ENCODE data around the gene C22orf15. TPM values are rescaled to one million over a fixed set of nuclear protein-coding genes. Genes with fewer than 3 reads are reported as not detected.

C22orf15 gene
- total and polyA plus RNA-seq, 2 donors: 1.3 to 3.3 TPM

- Histone ChIP-seq H3K27ac (ENCODE audit: low read depth in 1 of 2, low read length in 1 of 2) (no peak overlapping the region), H3K9me3 (ENCODE audit: control insufficient read depth in 2 of 2, insufficient read depth in 1 of 2, low read length in 1 of 2) (no peaks in the 10 kb centered on the region), H3K4me1 (ENCODE audit: control insufficient read depth in 2 of 2, insufficient read depth in 2 of 2, low read length in 2 of 2) (peaks cover 5 to 10% of the 10 kb centered on the region in 2 donors), H3K36me3 (ENCODE audit: control insufficient read depth in 2 of 2, insufficient read depth in 2 of 2, low read length in 1 of 2) (peaks cover 20 to 22% of the 10 kb centered on the region in 2 donors), H3K4me3 (ENCODE audit: low read length in 2 of 2) (no peak overlapping the region), H3K27me3 (ENCODE audit: control insufficient read depth in 2 of 2, insufficient read depth in 1 of 2, low read length in 1 of 2) (no peaks in the 10 kb centered on the region)
- DNase-seq (ENCODE audit: low read depth in 6 of 9, low spot score in 9 of 9): no peak
- WGBS: 94% methylated on average over 6 of the region's 6 CpGs
These were observed 17.0 kb upstream of the C22orf15 start for GRCh38 chr22:23745791-23746190.

- Histone ChIP-seq H3K4me1 (ENCODE audit: control insufficient read depth in 2 of 2, insufficient read depth in 2 of 2, low read length in 2 of 2) (peaks cover 9 to 22% of the 10 kb centered on the region in 2 donors), H3K9me3 (ENCODE audit: control insufficient read depth in 2 of 2, insufficient read depth in 1 of 2, low read length in 1 of 2) (no peaks in the 10 kb centered on the region), H3K27me3 (ENCODE audit: control insufficient read depth in 2 of 2, insufficient read depth in 1 of 2, low read length in 1 of 2) (no peaks in the 10 kb centered on the region), H3K36me3 (ENCODE audit: control insufficient read depth in 2 of 2, insufficient read depth in 2 of 2, low read length in 1 of 2) (peaks cover 0 to under 1% of the 10 kb centered on the region in 2 donors), H3K27ac (ENCODE audit: low read depth in 1 of 2, low read length in 1 of 2) (no peak overlapping the region), H3K4me3 (ENCODE audit: low read length in 2 of 2) (no peak overlapping the region)
- WGBS: 90% methylated on average over 12 of the region's 12 CpGs
- no peak for DNase-seq (ENCODE audit: low read depth in 6 of 9, low spot score in 9 of 9)
These were observed 12.9 kb upstream of the C22orf15 start for GRCh38 chr22:23749841-23750301.

- 42% methylated on average over 5 of the region's 5 CpGs for WGBS
- Histone ChIP-seq H3K9me3 (ENCODE audit: control insufficient read depth in 2 of 2, insufficient read depth in 1 of 2, low read length in 1 of 2) (no peaks in the 10 kb centered on the region), H3K4me1 (ENCODE audit: control insufficient read depth in 2 of 2, insufficient read depth in 2 of 2, low read length in 2 of 2) (peaks cover 9 to 22% of the 10 kb centered on the region in 2 donors), H3K4me3 (ENCODE audit: low read length in 2 of 2) (peak overlapping the region; percentile 57 to 84), H3K27me3 (ENCODE audit: control insufficient read depth in 2 of 2, insufficient read depth in 1 of 2, low read length in 1 of 2) (no peaks in the 10 kb centered on the region), H3K27ac (ENCODE audit: low read depth in 1 of 2, low read length in 1 of 2) (peak overlapping the region; percentile 56 to 68), H3K36me3 (ENCODE audit: control insufficient read depth in 2 of 2, insufficient read depth in 2 of 2, low read length in 1 of 2) (no peaks in the 10 kb centered on the region)
- no peak for DNase-seq (ENCODE audit: low read depth in 6 of 9, low spot score in 9 of 9)
These were observed 12.4 kb upstream of the C22orf15 start for GRCh38 chr22:23750367-23750713.

- Histone ChIP-seq H3K27ac (ENCODE audit: low read depth in 1 of 2, low read length in 1 of 2) (peak within 1 kb of the TSS; percentile 81 to 91), H3K4me3 (ENCODE audit: low read length in 2 of 2) (peak within 1 kb of the TSS; percentile 84 to 91), H3K36me3 (ENCODE audit: control insufficient read depth in 2 of 2, insufficient read depth in 2 of 2, low read length in 1 of 2) (no peaks in the 10 kb centered on the region), H3K27me3 (ENCODE audit: control insufficient read depth in 2 of 2, insufficient read depth in 1 of 2, low read length in 1 of 2) (no peaks in the 10 kb centered on the region), H3K4me1 (ENCODE audit: control insufficient read depth in 2 of 2, insufficient read depth in 2 of 2, low read length in 2 of 2) (peaks cover 9 to 22% of the 10 kb centered on the region in 2 donors), H3K9me3 (ENCODE audit: control insufficient read depth in 2 of 2, insufficient read depth in 1 of 2, low read length in 1 of 2) (no peaks in the 10 kb centered on the region)
- peak in 7 of 9 donors; percentile 70 to 93 (median 87) for DNase-seq (ENCODE audit: low read depth in 6 of 9, low spot score in 9 of 9)
- WGBS: under 1% methylated on average over 78 of the region's 78 CpGs
These were observed 11.9 kb upstream of the C22orf15 start, which contains the start of gene ZNF70 for GRCh38 chr22:23750714-23751440. ZNF70 (minus strand) TSS chr22:23751112; CDS start chr22:23745140, 5,972 bp downstream.

GRCh38 chr22:23751441-23751996, 11.3 kb upstream of the C22orf15 start:
- no peak for DNase-seq (ENCODE audit: low read depth in 6 of 9, low spot score in 9 of 9)
- H3K4me3 ChIP-seq (ENCODE audit: low read length in 2 of 2): peak overlapping the region; percentile 84 to 91
- 35% methylated on average over 22 of the region's 22 CpGs for WGBS
- H3K27me3 ChIP-seq (ENCODE audit: control insufficient read depth in 2 of 2, insufficient read depth in 1 of 2, low read length in 1 of 2): no peaks in the 10 kb centered on the region
- no peaks in the 10 kb centered on the region for H3K9me3 ChIP-seq (ENCODE audit: control insufficient read depth in 2 of 2, insufficient read depth in 1 of 2, low read length in 1 of 2)
- H3K36me3 ChIP-seq (ENCODE audit: control insufficient read depth in 2 of 2, insufficient read depth in 2 of 2, low read length in 1 of 2): no peaks in the 10 kb centered on the region
- H3K27ac ChIP-seq (ENCODE audit: low read depth in 1 of 2, low read length in 1 of 2): peak overlapping the region; percentile 81 to 91
- peaks cover 9 to 22% of the 10 kb centered on the region in 2 donors for H3K4me1 ChIP-seq (ENCODE audit: control insufficient read depth in 2 of 2, insufficient read depth in 2 of 2, low read length in 2 of 2)

- Histone ChIP-seq H3K27ac (ENCODE audit: low read depth in 1 of 2, low read length in 1 of 2) (no peak overlapping the region), H3K4me1 (ENCODE audit: control insufficient read depth in 2 of 2, insufficient read depth in 2 of 2, low read length in 2 of 2) (peaks cover 9 to 25% of the 10 kb centered on the region in 2 donors), H3K9me3 (ENCODE audit: control insufficient read depth in 2 of 2, insufficient read depth in 1 of 2, low read length in 1 of 2) (no peaks in the 10 kb centered on the region), H3K36me3 (ENCODE audit: control insufficient read depth in 2 of 2, insufficient read depth in 2 of 2, low read length in 1 of 2) (no peaks in the 10 kb centered on the region), H3K27me3 (ENCODE audit: control insufficient read depth in 2 of 2, insufficient read depth in 1 of 2, low read length in 1 of 2) (no peaks in the 10 kb centered on the region), H3K4me3 (ENCODE audit: low read length in 2 of 2) (no peak overlapping the region)
- no peak for DNase-seq (ENCODE audit: low read depth in 6 of 9, low spot score in 9 of 9)
- 56% methylated on average over 9 of the region's 9 CpGs for WGBS
These were observed 10.6 kb upstream of the C22orf15 start for GRCh38 chr22:23752090-23752691.

- no peak overlapping the region for H3K4me3 ChIP-seq (ENCODE audit: low read length in 2 of 2)
- 98% methylated on average over 16 of the region's 16 CpGs for WGBS
- no peak for DNase-seq (ENCODE audit: low read depth in 6 of 9, low spot score in 9 of 9)
These were observed 10.0 kb upstream of the C22orf15 start for GRCh38 chr22:23752750-23753149.

GRCh38 chr22:23753385-23753784, 9.4 kb upstream of the C22orf15 start:
- Histone ChIP-seq H3K4me3 (ENCODE audit: low read length in 2 of 2) (no peak overlapping the region), H3K27ac (ENCODE audit: low read depth in 1 of 2, low read length in 1 of 2) (peak overlapping the region in 1 of 2 donors; percentile 40), H3K4me1 (ENCODE audit: control insufficient read depth in 2 of 2, insufficient read depth in 2 of 2, low read length in 2 of 2) (peaks cover 9 to 25% of the 10 kb centered on the region in 2 donors), H3K27me3 (ENCODE audit: control insufficient read depth in 2 of 2, insufficient read depth in 1 of 2, low read length in 1 of 2) (no peaks in the 10 kb centered on the region), H3K9me3 (ENCODE audit: control insufficient read depth in 2 of 2, insufficient read depth in 1 of 2, low read length in 1 of 2) (no peaks in the 10 kb centered on the region), H3K36me3 (ENCODE audit: control insufficient read depth in 2 of 2, insufficient read depth in 2 of 2, low read length in 1 of 2) (no peaks in the 10 kb centered on the region)
- 74% methylated on average over 2 of the region's 2 CpGs for WGBS
- DNase-seq (ENCODE audit: low read depth in 6 of 9, low spot score in 9 of 9): no peak

More at GRCh38 chr22:23752750-23753149, 10.0 kb upstream of the C22orf15 start:
- Histone ChIP-seq H3K9me3 (ENCODE audit: control insufficient read depth in 2 of 2, insufficient read depth in 1 of 2, low read length in 1 of 2) (no peaks in the 10 kb centered on the region), H3K4me1 (ENCODE audit: control insufficient read depth in 2 of 2, insufficient read depth in 2 of 2, low read length in 2 of 2) (peaks cover 9 to 25% of the 10 kb centered on the region in 2 donors), H3K36me3 (ENCODE audit: control insufficient read depth in 2 of 2, insufficient read depth in 2 of 2, low read length in 1 of 2) (no peaks in the 10 kb centered on the region), H3K27ac (ENCODE audit: low read depth in 1 of 2, low read length in 1 of 2) (no peak overlapping the region), H3K27me3 (ENCODE audit: control insufficient read depth in 2 of 2, insufficient read depth in 1 of 2, low read length in 1 of 2) (no peaks in the 10 kb centered on the region)

Data from thymus (tissue), 11 donors.